ENCODE results near the gene SLC37A1.

DNA sequence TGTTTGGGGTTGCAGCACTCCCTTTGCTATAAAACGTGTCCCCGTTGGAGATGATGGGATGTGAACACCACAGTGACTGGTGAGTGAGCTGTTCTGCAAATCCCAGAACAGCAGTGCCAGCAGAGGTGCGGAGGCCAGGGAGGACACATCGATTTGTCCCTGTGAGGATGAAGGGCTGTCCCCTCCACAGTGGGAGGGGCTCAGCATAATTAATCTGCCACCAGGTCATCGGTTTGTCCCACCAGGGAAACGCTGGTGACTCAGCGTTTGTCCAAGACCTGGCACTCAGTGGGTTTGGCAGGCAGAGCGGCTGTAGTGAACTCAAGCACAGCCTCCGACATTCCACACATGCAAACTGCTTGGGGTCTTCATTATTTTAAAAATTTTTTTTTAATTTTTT, 117.0 kb downstream of the SLC37A1 start:
- TF ChIP-seq CTCF (conservative IDR thresholded peaks at IDR 0.05; ENCODE audit: low read depth, low read length) = no peak
- no peak for TF ChIP-seq EZH2 (IDR thresholded peaks at IDR 0.05; ENCODE audit: borderline replicate concordance, low read depth, low read length, poor library complexity, severe bottlenecking)

Data from A673 (cell line).